ENCODE data around the gene RFESD.
A peak's percentile ranks its signal among the peaks of the same experiment; 100 is the strongest.

RFESD gene

DNA sequence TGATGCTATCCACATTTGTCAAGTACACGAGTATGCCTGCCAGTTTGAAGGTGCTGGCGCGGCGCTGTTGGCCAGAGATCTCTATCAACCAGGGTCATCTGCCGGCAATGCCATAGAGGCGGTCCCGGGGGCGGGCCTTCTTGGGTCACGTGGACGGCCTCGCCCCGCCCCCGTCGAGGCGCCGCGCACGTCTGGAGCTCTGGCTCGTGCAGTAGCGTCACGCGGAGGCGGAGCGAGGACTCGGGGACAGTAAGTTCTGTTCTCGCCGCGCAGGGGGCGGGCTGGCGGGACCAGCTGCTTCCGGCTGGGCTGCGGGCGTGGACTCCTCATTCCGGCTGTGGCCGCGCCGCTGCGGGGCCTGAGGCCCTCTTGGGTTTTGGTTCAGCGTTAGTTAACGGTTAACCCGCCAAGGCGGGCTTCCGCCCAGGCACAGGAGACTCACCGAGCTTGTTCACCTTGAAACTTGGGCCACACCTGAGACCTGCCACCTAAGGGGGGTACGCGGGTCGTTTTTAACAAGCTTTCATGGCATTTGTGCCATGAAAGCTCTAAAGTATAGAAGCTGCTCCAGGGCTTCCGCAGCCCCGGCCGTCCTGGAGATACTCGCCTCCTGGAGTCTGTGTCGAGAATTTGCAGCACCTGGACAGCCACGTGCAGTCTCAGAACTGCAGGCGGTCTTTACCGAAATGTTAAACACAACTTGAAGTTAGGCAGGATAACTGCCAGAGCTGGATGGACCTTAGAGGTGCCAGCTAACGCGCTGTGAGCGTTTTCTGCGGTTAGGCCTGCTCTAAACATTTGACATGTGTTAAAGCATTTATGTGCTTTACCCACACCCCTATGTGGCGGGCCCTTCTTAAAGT is at the start of gene RFESD:
TSS of gene RFESD (plus strand) at position 209 of the 863 bp plus-strand sequence. CDS start 5,495 bp downstream, outside the sequence.
- DNase-seq = peak; percentile 92 to 94

DNA sequence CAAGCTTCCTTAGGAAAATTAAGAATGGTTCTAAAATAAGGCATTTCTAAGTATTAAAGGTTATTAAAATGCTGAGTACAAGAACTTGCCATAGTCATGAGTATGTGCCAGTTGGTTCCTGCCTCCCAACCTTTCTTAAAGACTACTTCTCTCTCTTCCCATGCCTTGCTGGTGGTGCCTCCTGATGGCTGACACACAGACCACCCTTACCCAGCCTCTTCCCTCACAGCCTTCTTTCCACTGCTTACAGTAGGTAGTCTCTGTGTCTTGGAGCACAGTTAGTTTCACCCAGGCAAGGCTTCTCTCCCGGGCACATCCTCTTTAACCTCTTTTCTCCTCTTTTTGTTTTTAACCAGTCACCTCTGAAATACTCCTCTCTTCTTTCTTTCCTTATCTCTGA is 47.3 kb upstream of the RFESD start:
- DNase-seq = no peak

DNA sequence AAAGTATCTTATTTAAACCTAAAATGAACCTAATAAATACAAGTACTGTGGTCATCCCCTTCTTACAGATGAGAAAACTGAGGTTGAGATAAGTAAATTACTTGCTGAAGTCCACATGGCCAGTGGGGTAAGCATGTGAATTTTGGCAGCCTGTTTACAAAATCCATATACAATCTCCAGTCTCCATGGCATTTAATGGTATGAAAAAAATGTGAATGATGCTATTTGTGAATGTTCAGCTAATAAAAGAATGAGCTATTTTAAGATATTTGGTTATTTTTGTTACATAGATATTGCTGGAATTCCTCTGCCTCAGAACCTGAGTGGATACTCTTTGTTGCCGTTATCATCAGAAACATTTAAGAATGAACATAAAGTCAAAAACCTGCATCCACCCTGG is 46.0 kb upstream of the RFESD start:
- DNase-seq = no peak

DNA sequence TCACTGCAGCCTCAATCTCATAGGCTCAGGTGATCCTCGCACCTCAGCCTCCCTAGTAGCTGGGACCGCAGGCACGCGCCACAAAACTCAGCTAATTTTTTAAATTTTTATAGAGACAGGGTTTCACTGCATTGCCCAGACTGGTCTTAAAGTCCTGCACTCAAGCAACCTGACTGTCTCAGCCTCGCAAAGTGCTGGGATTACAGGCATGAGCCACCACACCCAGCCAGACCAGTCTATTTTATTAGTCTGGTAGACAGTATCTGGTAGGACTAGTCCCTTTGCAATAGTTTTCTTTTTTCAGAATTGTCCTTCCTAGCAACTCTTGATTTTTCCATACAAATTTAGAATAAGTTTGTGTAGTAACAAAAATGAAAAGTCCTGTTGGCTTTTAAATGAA is 40.8 kb upstream of the RFESD start:
- no peak for DNase-seq

DNA sequence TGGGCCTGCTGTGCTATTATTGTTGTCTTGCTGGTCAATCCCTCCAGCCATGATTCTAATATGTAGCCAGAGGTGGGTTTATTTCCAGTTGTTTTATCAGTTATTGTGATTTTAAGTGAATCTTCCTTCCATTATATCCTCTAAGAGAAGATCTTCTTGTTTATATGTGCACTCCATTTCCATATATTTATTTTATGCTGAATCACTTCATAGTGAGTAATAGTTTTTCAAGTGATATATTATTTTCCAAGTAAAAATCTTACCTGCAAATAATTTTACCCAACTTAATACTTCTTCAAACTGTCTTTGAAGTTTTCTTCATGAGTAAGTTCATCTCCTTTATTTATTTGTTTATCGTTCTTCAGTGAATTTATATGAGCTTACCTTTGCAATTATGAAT is 40.2 kb upstream of the RFESD start:
- DNase-seq = no peak

DNA sequence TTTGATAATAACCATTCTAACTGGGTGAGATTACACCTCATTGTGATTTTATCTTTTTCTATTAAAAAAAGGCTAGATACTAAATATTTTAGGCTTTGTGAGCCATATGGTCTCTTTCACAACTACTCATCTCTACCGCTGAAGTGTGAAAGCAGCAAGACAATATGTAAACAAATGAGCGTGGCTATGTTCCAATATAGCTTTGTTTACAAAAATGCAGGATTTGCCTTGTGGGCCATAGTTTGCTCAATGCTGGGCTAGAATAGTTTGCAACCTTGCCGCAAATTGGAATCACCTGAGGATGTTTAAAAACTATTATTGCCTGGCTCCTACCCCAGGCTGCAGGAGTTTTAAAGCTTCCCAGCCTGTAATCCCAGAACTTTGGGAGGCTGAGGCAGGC is 36.9 kb upstream of the RFESD start:
- no peak for DNase-seq

DNA sequence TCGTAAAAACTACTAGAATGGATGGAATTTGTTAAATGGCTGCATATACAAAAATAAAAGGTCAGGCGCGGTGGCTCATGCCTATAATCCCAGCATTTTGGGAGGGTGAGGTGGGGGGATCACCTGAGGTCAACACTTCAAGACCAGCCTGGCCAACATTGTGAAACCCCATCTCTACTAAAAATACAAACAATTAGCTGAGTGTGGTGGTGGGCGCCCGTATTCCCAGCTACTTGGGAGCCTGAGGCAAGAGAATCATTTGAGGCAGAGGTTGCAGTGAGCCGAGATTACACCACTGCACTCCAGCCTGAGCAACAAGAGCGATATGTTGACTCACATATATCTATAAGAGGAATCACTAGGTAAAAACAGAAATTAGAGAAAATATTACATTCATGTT is 36.0 kb upstream of the RFESD start:
- DNase-seq = no peak

DNA sequence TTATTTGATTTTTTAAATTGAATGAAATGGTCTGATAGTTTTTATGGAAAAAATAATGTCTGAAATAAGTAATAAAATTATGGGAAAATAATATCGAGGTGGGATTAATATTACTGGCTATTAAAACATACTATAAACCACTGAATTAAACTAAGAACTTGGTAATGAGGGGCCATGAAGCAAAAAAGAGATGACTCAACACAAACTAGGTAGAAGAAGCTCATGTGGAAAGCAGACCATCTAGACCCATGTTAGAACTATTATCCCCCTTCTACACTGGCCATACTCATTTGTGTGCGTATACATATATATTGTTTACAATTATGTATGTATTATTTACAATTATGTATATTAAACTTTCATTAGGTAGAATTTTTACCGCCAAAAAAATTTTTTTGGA is 35.2 kb upstream of the RFESD start:
- DNase-seq = no peak

DNA sequence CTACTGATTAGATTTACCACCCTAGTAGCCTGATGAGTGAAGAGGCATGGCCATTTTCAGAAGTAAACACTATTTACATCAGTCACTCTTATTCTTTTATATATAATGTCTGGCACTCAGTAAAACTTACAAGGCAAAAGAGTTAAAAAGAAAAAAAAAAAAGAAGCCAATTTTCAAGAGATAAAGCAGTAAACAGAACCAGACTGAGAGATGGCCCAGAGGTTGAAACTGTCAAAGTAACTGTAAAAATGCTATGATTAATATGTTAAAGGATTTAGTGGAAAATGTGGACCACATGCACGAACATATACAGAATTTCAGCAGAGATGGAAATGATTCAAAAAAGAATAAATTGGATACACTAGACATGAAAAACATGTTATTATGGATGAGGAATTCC is 33.1 kb upstream of the RFESD start:
- DNase-seq = no peak

DNA sequence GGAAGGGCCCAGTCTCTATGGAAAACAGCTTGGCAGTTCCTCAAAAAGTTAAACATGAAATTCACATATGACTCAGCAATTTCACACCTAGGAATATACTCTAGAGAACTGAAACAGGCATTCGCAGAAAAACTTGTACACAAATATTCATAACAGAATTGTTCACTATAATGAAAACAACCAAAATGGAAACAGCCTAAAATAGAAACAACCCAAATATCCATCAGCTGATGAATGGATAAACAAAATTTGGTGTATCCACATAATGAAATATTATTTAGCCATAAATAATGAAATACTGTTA is 31.5 kb upstream of the RFESD start:
- no peak for DNase-seq

DNA sequence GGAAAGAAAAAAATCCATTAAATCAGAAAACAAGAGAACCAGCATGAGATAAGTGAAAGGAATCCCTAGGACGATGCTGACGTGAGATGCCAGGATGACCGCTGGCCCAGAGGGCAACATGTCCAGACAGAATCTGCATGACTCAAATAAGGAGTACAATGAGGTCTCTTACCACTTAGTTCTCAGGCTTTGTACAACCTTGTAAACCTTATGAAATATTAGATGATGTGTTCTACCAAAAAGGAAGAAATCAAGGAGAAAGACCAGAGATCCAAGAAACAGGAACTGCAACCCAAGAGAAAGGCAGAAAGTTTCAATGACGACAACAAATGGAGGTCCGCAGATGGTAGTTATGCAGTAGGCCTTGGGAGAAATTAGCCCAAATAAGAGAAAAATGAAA is 29.5 kb upstream of the RFESD start:
- DNase-seq = no peak

DNA sequence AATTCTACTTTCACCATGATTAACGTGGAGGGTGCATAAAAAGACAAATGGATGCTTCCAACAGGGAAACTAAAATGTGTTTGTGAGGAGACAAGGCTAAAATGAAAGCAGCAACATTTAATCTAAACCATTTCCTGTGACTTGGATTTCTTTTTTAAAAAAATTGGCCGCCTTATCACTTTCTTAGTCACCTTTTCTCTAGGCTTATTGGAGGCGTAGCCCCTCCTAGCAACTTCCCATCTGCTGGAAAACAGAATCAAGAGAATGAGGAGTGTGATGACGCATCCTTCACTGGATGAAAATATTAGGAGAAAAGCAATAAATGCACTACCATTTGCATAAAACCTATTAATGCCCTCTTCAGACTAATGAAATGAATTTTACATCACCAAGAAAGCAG is 27.5 kb upstream of the RFESD start:
- DNase-seq = no peak

DNA sequence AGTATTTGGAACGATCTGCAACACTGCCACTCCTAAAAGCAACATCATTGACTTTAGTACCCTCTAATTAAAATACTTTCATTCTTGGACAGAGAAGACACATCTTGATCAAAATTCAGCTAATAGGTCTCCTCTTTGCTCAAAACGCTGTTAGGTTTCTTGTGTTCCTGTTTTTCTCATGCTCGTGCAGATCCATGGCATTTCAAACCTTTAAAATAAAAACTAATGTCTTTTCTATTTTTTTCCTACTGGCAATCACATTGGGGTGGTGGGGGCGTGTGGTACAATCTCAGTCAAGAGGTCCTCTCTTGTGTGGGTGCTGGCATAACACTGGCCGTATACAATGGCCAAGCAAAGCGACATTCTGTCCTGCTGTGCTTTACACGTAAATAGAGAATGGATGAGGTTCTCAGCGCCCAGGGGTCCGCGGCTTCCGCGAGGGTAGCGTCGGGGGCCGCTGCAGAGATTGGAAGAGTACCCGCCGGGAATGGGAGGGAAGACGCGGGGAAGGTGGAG is 27.0 kb upstream of the RFESD start:
- DNase-seq = no peak

DNA sequence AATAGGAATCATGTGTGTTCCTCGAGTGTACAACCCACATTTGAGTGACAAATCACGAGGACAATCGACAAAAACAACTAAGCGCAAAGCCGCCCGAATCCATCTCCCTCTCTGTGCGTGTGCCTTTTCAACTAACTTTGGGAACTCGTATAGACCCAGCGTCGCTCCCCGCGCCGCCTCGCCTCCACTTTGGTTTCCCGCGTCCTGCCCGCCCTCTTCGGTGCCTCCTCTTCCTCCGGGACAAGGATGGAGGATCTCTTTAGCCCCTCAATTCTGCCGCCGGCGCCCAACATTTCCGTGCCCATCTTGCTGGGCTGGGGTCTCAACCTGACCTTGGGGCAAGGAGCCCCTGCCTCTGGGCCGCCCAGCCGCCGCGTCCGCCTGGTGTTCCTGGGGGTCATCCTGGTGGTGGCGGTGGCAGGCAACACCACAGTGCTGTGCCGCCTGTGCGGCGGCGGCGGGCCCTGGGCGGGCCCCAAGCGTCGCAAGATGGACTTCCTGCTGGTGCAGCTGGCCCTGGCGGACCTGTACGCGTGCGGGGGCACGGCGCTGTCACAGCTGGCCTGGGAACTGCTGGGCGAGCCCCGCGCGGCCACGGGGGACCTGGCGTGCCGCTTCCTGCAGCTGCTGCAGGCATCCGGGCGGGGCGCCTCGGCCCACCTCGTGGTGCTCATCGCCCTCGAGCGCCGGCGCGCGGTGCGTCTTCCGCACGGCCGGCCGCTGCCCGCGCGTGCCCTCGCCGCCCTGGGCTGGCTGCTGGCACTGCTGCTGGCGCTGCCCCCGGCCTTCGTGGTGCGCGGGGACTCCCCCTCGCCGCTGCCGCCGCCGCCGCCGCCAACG is 26.3 kb upstream of the RFESD start, which contains the start of gene GPR150:
TSS of gene GPR150 (plus strand) at position 58 of the 840 bp plus-strand sequence. CDS start at position 247, 189 bp downstream.
- DNase-seq = peak; percentile 57 to 61

DNA sequence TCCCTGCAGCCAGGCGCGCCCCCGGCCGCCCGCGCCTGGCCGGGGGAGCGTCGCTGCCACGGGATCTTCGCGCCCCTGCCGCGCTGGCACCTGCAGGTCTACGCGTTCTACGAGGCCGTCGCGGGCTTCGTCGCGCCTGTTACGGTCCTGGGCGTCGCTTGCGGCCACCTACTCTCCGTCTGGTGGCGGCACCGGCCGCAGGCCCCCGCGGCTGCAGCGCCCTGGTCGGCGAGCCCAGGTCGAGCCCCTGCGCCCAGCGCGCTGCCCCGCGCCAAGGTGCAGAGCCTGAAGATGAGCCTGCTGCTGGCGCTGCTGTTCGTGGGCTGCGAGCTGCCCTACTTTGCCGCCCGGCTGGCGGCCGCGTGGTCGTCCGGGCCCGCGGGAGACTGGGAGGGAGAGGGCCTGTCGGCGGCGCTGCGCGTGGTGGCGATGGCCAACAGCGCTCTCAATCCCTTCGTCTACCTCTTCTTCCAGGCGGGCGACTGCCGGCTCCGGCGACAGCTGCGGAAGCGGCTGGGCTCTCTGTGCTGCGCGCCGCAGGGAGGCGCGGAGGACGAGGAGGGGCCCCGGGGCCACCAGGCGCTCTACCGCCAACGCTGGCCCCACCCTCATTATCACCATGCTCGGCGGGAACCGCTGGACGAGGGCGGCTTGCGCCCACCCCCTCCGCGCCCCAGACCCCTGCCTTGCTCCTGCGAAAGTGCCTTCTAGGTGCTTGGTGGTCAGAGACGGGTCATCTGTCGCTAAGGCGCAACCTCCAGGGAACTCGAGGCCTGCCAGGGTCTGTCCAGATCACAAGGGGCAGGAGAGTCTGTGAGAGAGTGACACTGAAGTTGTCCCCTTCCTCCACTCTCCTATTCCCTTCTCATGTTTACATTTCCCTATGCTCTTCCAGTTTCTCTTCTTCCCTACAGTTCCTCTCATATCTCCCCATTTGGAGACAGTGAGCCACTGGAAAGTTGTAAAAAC is 25.4 kb upstream of the RFESD start:
- peak; percentile 30 to 42 for DNase-seq

DNA sequence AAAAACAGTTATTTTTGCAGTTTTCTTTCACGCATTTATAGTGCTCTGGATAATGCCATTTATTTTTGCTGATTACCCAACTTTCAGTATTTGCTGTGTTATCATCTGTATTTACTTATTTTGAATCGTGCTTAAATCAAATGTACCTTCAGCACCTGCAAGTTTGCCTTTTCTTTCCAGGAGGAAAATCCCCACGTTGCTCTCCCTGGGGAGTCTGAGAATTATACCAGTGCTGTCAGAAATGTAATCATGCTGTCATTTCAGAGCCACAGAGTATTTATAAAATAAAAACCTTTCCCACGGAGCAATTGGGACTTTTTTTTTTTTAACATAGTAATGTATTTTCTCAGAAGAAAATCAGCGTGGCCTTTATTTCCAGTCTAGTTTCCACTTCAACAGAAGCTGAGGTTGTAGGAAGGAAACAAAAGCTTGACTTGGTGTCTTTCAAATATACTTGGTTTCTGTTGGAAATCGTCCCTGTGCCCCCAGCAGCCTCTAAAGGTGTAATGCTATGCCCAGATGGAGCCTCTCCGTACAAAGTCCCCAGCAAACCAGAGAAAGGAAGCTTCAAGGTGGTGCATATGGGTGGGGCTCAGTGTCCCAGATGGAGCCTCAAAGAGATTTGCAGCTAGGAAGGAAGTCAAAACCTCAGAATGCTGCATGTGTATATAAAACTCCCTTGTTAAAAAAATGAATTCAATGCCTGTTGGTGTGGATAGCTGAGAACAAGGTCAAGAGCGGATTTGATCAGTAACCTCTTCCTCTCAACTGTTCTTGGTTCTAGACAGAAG is 24.5 kb upstream of the RFESD start:
- no peak for DNase-seq

DNA sequence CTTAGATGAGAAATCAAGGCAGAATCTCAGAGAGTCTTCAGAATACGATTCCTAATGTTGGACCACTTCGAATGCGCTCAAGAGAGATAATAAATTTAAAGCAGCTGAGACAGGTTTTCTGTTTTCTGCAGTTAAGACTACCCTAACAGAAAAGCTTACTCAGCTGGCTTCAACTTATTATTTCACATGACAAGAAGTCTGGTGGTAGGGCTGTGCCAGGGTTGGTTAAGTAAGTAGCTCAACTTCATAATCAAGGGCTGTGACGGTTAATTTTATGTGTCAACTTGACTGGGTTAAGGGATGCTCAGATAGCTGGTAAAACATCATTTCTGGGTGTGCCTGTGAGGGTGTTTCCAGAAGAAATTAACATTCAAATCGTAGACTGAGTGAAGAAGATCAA is 22.9 kb upstream of the RFESD start:
- DNase-seq = no peak

DNA sequence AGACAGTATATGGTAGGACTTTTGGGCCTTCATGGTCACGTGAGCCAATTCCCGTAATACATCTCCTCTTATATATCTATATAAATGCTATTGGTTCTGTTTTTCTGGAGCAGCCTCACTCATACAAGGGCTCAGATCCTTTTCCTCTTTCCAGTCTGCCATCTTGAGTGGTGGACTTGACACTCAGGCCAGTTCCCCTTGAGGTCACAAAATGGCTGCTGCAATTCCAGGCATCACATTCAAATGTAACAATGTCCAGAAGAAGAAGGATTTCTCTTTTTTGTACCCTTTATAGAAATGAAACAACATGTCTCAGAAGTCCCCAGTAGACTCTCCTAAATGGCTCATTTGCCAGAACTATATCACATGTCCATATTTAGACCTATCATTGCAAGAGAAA is 22.2 kb upstream of the RFESD start:
- no peak for DNase-seq

DNA sequence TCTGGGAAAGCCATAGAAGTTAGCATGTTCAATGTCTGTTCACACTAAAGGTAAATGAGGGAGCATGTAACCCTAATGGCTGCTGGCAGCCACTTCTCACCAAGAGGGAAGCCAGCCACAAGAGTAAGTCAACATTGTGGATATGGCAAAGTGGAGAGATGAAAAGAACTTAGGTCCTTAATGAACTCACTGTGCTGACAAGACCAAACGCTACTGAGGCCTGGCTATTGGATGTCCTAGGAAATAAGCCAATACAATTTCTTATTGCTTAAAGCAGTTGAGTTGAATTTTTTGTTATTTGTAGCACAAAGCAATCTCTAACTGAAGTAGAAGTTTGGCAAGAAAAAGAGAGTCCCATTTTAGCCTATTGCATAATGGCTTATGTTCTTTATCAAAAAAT is 19.9 kb upstream of the RFESD start:
- no peak for DNase-seq

DNA sequence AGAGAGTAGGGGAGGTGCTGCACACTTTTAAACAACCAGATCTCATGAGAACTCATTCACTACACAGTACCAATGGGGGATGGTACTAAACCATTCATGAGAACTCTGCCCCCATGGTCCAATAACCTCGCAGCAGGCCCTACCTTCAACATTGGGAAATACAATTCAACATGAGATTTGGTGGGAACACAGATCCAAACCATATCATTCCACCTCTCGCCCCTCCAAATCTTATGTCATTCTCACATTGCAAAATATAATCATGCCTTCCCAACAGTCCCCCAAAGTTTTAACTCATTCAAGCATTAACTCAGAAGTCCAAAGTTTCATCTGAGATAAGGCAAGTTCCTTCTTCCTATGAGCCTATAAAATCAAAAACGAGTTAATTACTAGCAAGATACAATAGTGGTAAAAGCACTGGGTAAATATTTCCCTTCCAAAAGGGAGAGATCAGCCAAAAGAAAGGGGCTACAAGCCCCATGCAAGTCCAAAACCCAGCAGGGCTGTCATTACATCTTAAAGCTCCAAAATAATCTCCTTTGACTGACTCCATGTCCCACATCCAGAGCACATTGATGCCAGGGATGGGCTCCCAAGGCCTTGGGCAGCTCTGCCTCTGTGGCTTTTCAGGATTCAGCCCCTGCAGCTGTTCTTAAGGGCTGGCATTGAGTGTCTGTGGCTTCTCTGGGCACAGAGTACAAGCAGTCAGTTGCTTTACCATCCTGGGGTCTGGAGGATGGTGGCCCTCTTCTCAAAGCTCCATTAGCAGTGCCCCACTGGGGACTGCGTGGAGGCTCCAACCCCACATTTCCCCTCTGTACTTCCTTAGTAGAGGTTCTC is 18.4 kb upstream of the RFESD start:
- no peak for DNase-seq

DNA sequence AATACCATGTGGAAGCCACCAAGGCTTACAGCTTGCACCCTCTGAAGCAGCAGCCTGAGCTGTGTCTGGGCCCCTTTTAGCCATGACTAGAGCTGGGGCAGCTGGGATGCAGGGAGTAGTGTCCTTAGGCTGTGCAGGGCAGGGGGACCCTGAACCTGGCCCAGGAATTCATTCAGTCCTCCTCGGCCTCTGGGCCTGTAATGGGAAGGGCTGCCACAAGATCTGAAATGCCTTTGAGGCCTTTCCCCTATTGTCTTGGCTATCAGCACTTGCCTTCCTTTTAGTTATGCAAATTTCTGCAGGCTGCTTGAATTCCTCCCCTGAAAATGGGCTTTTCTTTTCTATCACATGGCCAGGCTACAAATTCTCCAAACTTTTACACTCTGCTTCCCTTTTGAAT is 17.6 kb upstream of the RFESD start:
- no peak for DNase-seq
